Prostate gland (tissue), 2 donors: ENCODE results near the gene TIAM2. TPM values are rescaled to one million over a fixed set of nuclear protein-coding genes. Genes with fewer than 3 reads are reported as not detected.

ENCODE experiments used
- DNase-seq: peaks from one replicate; pipeline ENCODE4 v3.0.0-alpha.2; 2019; ENCODE audit warnings: low spot score
- H3K27ac ChIP-seq, 2 donors: fragments of 200-600 bp; sonication (generic); 2 replicates each; pipeline ENCODE4 v1.5.1; 2017 to 2019
- H3K27me3 ChIP-seq: fragments of 200-600 bp; sonication (generic); replicated peaks from 2 replicates; pipeline ENCODE4 v1.5.1; 2019; ENCODE audit not compliant: insufficient read depth
- H3K36me3 ChIP-seq, 2 donors: fragments of 200-600 bp; sonication (generic); 1 replicate in 1 of 2; 2 replicates in 1 of 2; pipeline versions ENCODE4 v1.5.1 to v1.8.1; 2017 to 2019
- H3K4me1 ChIP-seq: fragments of 200-600 bp; sonication (generic); replicated peaks from 2 replicates; pipeline ENCODE4 v1.5.1; 2019
- H3K4me3 ChIP-seq, 2 donors: fragments of 200-600 bp; sonication (generic); 2 replicates each; pipeline ENCODE4 v1.5.1; 2017 to 2019
- H3K9me3 ChIP-seq: fragments of 200-600 bp; sonication (generic); 2 replicates; pipeline ENCODE4 v1.5.1; 2017
- POLR2A ChIP-seq: fragments of 450-650 bp; IDR thresholded peaks from one replicate; pipeline ENCODE4 v1.6.1; 2016; ENCODE audit warnings: antibody characterized with exemption, mild to moderate bottlenecking
- POLR2AphosphoS5 ChIP-seq: sonication (generic); formaldehyde crosslinking; IDR thresholded peaks from one replicate; pipeline ENCODE4 v1.6.1; 2017; ENCODE audit warnings: antibody characterized with exemption
- WGBS: methylation state at CpG from one replicate; pipeline ENCODE4 v1.1.5; 2018; 5-methylcytosine and 5-hydroxymethylcytosine counted together
- intact Hi-C: fragments of 100-400 bp; cut with DNase I; formaldehyde crosslinking; loops from one replicate; pipeline ENCODE4 v1.14.2; 2022
- total RNA-seq, 2 donors: library from RNA; depleted of rRNA; stranded (reverse); fragments of >200 nt; gene quantifications; one replicate each; pipeline ENCODE4 v1.1.0, GENCODE V29; 2016
- TF ChIP-seq, protein P1 (sequence below), 4 experiments: fragments of 200-600 bp in 2 of 4; fragments of 450-650 bp in 2 of 4; sonication (generic) in 2 of 4; IDR thresholded peaks; 1 replicate in 3 of 4; 2 replicates in 1 of 4; pipeline ENCODE4 v1.5.1; 2016 to 2019; ENCODE audit warnings: antibody characterized with exemption in 4 of 4, mild to moderate bottlenecking in 2 of 4, moderate library complexity in 2 of 4

Gene TIAM2
- total RNA-seq, 2 donors from 2014 or later: 13.1 to 21.6 TPM

DNA sequence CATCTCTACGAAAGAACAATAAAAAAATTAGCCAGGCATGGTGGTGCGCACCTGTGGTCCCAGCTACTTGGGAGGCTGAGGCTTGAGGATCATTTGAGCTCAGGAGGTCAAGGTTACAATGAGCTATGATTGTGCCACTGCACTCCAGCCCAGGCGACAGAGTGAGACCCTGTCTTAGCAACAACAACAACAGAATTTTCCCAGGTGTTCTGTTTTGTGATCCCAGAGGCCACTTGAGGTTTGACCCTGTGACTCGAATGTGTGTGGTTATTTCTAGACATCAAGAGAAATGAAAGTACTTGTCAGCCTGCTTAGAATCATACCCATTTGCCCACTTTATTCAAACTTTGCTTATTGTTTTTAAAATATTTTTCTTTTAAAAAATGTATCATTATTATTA is 151.1 kb downstream of the TIAM2 start:
- H3K4me3 ChIP-seq: no peak overlapping the region
- TF ChIP-seq, protein P1, sequence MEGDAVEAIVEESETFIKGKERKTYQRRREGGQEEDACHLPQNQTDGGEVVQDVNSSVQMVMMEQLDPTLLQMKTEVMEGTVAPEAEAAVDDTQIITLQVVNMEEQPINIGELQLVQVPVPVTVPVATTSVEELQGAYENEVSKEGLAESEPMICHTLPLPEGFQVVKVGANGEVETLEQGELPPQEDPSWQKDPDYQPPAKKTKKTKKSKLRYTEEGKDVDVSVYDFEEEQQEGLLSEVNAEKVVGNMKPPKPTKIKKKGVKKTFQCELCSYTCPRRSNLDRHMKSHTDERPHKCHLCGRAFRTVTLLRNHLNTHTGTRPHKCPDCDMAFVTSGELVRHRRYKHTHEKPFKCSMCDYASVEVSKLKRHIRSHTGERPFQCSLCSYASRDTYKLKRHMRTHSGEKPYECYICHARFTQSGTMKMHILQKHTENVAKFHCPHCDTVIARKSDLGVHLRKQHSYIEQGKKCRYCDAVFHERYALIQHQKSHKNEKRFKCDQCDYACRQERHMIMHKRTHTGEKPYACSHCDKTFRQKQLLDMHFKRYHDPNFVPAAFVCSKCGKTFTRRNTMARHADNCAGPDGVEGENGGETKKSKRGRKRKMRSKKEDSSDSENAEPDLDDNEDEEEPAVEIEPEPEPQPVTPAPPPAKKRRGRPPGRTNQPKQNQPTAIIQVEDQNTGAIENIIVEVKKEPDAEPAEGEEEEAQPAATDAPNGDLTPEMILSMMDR (IDR thresholded peaks at IDR 0.05): no peak
- TF ChIP-seq POLR2AphosphoS5 (no peak), POLR2A (no peak)
- intact Hi-C loops: no loop called here
- DNase-seq: no peak
- H3K9me3 ChIP-seq: no peaks in the 10 kb centered on the region
- H3K36me3 ChIP-seq: no peaks in the 10 kb centered on the region
- 98% methylated on average over 4 of the region's 4 CpGs for WGBS
- no peaks in the 10 kb centered on the region for H3K27me3 ChIP-seq
- H3K4me1 ChIP-seq: no peaks in the 10 kb centered on the region
- H3K27ac ChIP-seq: no peak overlapping the region

DNA sequence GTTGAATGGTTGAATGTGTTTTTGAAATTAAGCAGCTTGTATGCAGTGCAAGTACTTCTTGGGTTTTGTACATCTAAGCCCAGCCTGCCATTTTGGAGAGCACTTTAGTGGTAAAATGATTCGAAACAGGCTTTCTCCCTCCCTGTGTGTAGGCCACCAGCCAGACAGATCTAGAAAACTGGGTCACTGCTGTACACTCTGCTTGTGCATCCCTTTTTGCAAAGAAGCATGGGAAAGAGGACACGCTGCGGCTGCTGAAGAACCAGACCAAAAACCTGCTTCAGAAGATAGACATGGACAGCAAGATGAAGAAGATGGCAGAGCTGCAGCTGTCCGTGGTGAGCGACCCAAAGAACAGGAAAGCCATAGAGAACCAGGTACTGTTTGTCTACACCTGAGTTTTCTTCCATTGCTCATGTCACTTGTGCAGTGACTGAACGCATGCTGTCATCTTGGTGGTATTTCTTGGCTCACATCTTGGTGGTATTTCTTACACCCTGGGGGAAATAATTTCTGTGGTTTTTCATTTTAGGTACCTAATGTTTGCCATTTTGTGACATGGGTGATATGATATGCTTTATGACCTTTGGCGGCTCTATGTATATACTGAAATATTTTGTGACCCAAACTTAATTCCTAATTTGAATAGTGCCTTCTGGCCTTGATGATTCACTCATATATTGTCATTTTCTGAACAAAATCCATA is 153.0 kb downstream of the TIAM2 start:
- no peaks in the 10 kb centered on the region for H3K9me3 ChIP-seq
- TF ChIP-seq POLR2A (no peak), POLR2AphosphoS5 (no peak)
- TF ChIP-seq, protein P1 (IDR thresholded peaks at IDR 0.05): no peak
- no peaks in the 10 kb centered on the region for H3K36me3 ChIP-seq
- intact Hi-C loops: no loop called here
- H3K4me3 ChIP-seq: no peak overlapping the region
- DNase-seq: no peak
- WGBS: 83% methylated on average over 7 of the region's 7 CpGs
- H3K27ac ChIP-seq: no peak overlapping the region
- no peaks in the 10 kb centered on the region for H3K4me1 ChIP-seq
- H3K27me3 ChIP-seq: no peaks in the 10 kb centered on the region

DNA sequence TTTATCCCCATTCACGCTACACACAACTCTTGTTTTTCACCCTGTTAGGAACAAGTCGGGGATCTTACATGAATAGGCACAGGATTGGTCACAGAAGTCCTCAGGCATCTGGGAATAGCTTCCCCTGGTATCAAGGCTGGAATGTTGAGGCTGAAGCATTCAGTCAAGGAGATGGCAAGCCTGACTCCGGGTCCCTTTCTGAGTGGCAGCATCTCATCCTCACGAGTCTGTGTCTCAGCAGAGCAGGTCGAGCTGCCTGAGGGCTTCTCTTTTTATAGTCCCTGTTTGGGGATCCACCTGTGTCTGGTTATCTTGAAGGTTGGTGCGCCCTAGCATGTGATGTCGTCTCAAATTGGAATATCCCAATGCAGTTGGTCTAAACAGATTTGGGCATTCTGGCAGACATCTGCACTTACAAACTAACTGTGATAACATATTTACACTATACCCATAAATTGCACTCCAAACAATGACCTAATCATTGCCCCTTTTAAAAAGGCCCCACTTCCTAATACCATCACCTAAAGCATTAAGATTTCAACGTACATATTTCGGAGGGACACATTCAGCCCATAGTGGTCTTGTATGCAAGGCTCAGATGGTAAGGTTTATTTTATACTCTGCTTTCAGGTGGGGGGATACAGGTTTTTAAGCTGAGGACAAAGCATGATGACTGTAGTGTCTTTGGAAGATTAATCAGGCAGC is 156.0 kb downstream of the TIAM2 start:
- WGBS: 82% methylated on average over 9 of the region's 9 CpGs
- TF ChIP-seq POLR2AphosphoS5: no peak
- no peak for TF ChIP-seq POLR2A
- TF ChIP-seq, protein P1 (IDR thresholded peaks at IDR 0.05): no peak
- intact Hi-C loops: no loop called here

DNA sequence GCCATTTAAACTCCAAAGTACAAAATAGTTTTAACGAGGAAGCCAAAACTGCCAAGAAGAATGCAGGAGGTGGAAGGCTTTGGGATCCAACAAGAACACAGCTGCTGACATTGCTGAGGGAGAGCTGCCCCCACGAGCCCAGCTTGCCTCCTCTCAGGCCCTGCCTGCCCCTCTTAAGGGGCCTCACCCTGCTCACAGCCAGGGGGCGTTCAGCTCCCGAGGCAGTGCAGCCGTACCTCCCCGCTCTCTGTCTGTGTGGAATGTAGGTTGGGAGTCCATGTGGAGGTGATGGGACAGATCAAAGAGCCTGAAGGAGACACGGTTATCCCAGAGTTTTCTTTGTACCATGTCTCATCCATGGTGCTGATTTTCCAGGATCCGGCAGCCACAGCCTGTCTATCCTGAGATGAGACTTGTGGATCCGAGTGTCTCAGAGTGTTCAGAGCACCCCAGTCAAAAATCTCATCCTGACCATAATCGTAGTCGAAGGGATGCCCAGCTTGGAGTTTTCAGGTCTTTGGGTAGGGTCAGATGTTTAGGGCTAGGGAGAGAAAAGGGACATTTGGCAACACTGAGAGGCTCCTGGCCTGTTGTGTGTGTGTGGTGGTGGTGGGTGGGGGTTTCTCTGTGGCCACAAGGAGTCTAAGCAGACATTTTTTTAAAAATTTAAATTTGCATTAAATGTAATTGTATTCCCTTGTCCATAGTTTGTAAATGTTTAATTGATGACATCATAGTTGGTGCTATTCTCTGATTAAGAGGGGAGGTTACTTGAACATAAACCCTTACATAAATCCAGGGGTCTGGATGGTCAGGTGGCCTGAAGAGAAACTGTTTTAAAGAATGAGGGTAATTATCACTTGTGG is 157.3 kb downstream of the TIAM2 start:
- TF ChIP-seq, protein P1 (IDR thresholded peaks at IDR 0.05): no peak
- TF ChIP-seq POLR2AphosphoS5 (no peak), POLR2A (no peak)
- intact Hi-C loops: no loop called here
- 72% methylated on average over 11 of the region's 11 CpGs for WGBS

More for the DNA sequence above, 156.0 kb downstream of the TIAM2 start:
- no peaks in the 10 kb centered on the region for H3K27me3 ChIP-seq
- H3K27ac ChIP-seq: no peak overlapping the region
- no peaks in the 10 kb centered on the region for H3K4me1 ChIP-seq
- H3K36me3 ChIP-seq: no peaks in the 10 kb centered on the region
- no peaks in the 10 kb centered on the region for H3K9me3 ChIP-seq
- no peak overlapping the region for H3K4me3 ChIP-seq
- no peak for DNase-seq

More for the DNA sequence above, 157.3 kb downstream of the TIAM2 start:
- H3K9me3 ChIP-seq: no peaks in the 10 kb centered on the region
- H3K4me3 ChIP-seq: no peak overlapping the region
- no peaks in the 10 kb centered on the region for H3K27me3 ChIP-seq
- DNase-seq: no peak
- H3K36me3 ChIP-seq: no peaks in the 10 kb centered on the region
- H3K27ac ChIP-seq: no peak overlapping the region
- no peaks in the 10 kb centered on the region for H3K4me1 ChIP-seq
